ENCODE data around the gene THRB.

Gene THRB

GRCh38 chr3:24494618-24495325 lies at the start of gene THRB:
Gene THRB (minus strand): TSS chr3:24494850.
- no peak for DNase-seq (ENCODE audit: low read depth in 4 of 4, low spot score in 1 of 4)

DNA sequence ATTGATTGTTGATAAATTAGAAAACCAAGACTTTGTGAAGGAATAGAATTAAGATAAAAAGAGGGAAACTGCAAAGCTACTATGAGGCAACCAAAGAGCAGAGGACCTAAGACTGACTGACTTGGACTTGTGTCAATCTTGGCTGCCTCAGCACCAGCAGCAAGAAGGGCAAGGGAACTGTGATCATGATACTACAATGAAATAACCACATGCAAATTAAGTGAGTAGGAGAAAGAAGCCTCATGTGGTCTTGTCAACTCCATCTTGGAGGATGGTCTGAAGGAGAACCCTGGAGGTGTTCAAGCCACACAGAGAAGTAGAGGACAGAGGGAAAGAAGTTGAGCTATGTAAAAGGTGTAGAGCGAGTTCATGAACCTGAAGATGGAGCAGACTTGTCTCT lies 47.3 kb upstream of the THRB start:
- DNase-seq (ENCODE audit: low read depth in 4 of 4, low spot score in 1 of 4): no peak

DNA sequence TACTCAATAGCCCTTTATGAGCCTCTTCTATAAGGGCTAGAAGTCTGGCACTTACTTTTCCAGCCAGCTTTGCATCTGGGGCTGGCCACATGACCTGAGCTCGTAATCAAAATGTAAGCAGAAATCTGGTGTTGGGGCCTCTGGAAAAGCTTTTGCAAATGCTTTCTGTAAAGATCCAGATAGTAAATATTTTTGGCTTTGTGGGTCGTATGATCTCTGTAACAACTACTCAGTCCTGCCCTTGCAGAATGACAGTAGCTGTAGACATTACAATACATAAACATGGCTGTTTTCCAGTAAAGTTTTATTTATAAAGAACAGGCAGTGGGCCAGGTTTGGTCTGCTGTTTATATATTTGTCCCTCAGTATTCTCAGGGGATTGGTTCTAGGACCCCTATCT lies 46.2 kb upstream of the THRB start:
- DNase-seq (ENCODE audit: low read depth in 4 of 4, low spot score in 1 of 4): no peak

- no peak for DNase-seq (ENCODE audit: low read depth in 4 of 4, low spot score in 1 of 4)
These were observed 45.0 kb upstream of the THRB start for GRCh38 chr3:24539699-24540098.

- DNase-seq (ENCODE audit: low read depth in 4 of 4, low spot score in 1 of 4): no peak
These were observed 44.2 kb upstream of the THRB start for GRCh38 chr3:24538891-24539290.

- no peak for DNase-seq (ENCODE audit: low read depth in 4 of 4, low spot score in 1 of 4)
These were observed 39.0 kb upstream of the THRB start for GRCh38 chr3:24533561-24534193.

GRCh38 chr3:24530471-24530870 lies 35.8 kb upstream of the THRB start:
- no peak for DNase-seq (ENCODE audit: low read depth in 4 of 4, low spot score in 1 of 4)

DNA sequence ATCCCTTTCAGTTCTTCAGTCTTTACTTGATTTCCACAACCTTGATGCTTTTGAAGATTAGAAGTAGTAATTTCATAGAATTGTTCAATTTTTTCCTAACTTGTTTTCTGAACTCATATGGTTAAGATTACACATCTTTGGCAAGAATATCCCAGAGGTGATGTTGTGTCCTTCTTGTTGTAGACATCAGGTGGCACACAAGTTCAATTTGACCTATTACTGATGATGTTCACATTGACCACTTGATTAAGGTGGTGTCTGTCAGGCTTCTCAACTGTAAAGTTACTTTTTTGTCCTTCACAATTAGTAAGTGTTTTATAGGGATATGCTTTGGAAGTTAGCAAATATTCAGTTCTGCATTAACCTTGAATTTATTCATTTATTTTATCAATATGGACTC lies 34.6 kb upstream of the THRB start:
- DNase-seq (ENCODE audit: low read depth in 4 of 4, low spot score in 1 of 4): no peak

- no peak for DNase-seq (ENCODE audit: low read depth in 4 of 4, low spot score in 1 of 4)
These were observed 32.1 kb upstream of the THRB start for GRCh38 chr3:24526640-24527212.

DNA sequence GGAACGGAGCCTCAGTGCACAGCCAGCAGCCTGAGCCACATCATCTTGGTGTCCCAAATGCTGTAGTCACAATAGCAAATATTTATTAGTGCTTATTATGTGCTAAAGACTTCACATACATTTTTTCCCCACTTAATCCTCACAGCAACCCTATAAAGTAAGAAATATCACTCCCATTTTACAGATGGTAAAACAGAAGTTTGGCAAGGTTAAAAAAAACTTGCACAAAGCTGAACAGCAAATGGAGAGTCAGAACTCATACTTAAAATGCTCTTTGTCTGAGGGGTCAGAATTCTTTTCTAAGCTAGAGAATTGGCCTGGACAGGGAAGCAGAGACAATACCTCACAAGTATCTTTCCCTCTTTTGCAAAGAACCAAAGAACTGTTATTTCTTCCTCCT lies 30.9 kb upstream of the THRB start:
- DNase-seq (ENCODE audit: low read depth in 4 of 4, low spot score in 1 of 4): no peak

GRCh38 chr3:24525022-24525421 lies 30.4 kb upstream of the THRB start:
- no peak for DNase-seq (ENCODE audit: low read depth in 4 of 4, low spot score in 1 of 4)

- no peak for DNase-seq (ENCODE audit: low read depth in 4 of 4, low spot score in 1 of 4)
These were observed 29.5 kb upstream of the THRB start for GRCh38 chr3:24523988-24524727.

GRCh38 chr3:24523215-24523614 lies 28.6 kb upstream of the THRB start:
- DNase-seq (ENCODE audit: low read depth in 4 of 4, low spot score in 1 of 4): no peak

DNA sequence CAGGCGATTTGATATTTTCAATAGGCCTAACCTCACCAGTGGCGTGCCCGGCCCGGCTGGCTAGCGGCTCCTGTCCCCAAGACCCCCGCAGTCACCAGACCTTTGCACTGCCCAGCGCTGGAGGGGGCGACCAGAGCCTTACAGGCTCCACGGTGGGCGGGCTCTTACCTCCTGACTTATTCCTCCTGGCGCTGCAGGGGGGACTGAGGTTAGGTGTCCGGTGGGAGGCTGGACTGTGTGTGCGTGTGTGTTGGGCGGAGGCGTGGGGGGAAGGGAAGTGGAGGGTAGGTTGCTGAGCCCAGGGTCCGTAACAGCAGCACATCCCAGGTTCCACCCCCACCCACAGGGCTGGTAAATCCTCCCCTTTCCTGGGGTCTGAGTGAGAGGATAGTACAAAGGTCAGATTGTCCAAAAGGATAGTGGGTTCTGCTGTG lies 27.5 kb upstream of the THRB start:
- no peak for DNase-seq (ENCODE audit: low read depth in 4 of 4, low spot score in 1 of 4)

DNA sequence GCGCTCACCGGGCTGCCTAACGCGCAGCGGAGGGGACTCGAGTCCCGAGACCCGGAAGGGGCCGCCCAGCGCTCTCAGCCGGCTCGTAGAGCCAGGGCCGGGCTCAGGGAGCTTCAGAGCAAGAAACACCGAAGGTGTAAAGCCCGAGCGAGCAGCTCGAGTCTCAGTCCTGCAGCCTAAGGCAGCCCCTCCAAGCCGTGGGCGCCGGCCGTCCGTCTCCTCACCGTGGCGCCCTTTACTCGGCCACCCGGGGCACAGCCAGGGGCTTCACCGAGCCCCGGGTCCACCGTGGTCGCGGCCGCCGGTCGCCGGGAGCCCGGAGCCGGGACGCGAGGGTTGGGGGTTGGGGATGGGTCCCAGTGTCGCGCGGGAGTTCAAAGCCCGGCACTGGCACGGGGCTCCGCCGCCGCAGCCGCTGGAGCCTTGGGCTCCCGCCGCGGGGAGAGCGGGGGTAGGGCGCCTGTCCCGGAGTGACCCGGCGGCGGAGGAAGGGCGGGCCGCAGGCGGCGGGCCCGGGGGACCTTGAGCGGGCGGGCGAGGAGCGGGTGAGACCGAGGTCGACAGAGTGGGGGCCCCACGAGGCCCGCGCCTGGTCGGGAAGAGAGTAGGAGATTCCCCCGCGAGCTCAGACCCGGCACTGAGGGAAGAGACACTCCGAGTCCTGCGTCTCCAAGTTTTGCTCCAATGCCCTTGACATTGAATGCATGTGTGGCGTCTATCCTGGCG lies 26.9 kb upstream of the THRB start:
- DNase-seq (ENCODE audit: low read depth in 4 of 4, low spot score in 1 of 4): no peak

GRCh38 chr3:24520976-24521419 lies 26.3 kb upstream of the THRB start:
- DNase-seq (ENCODE audit: low read depth in 4 of 4, low spot score in 1 of 4): no peak

DNA sequence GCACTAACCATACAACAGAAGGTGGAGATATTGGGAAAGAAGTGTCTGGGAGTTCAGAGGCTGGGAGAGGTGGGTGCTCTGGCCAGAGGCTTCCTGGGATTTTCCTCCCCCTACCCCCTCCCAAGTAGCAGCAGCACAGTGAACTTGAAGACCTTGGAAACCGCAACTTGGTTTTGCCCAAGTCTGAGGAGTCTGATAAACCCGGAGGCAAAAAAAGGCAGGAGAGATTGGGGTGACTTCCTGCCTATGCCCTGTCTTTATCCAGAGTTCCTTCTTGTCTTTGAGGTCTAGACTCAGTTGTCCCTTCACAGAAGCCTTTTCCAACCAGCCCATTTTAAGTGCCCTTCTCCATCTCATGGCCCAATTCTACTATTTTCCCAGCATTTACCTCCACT lies 25.4 kb upstream of the THRB start:
- no peak for DNase-seq (ENCODE audit: low read depth in 4 of 4, low spot score in 1 of 4)

DNA sequence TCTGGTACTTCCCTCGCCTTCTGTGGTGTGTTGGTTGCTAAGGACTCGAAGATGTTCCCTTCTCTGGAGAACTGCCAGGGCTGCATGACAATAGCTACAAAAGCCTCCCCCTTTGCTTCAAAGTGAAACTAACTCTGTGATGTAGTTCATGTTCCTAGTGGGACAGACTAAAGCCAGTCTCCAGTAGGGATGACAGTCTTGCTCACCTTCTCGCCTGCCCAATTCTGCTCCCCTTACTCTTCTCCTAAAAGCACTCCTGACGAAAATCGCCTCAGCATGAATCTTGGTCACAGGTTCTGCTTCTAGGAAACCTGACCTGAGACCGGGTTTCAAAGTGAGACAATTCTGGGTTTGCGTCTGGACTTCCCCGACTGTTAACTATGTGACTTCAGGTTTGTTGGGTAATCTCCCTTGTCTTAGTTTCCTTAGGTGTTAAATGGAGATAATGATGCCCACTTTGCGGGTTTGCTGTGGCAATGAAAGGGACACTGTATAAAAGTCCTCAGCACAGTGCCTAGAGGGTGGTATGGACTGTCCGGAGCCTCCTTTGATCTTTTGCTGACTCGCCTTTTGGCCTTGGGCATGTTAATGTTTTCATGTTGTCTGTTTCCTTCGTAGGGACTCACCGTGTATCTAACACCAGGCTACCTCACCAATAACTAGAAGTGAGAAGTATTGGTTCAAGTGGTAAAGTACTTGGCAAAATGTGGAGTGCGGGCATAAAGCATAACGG lies 24.9 kb upstream of the THRB start:
- DNase-seq (ENCODE audit: low read depth in 4 of 4, low spot score in 1 of 4): no peak

- no peak for DNase-seq (ENCODE audit: low read depth in 4 of 4, low spot score in 1 of 4)
These were observed 24.3 kb upstream of the THRB start for GRCh38 chr3:24518990-24519367.

DNA sequence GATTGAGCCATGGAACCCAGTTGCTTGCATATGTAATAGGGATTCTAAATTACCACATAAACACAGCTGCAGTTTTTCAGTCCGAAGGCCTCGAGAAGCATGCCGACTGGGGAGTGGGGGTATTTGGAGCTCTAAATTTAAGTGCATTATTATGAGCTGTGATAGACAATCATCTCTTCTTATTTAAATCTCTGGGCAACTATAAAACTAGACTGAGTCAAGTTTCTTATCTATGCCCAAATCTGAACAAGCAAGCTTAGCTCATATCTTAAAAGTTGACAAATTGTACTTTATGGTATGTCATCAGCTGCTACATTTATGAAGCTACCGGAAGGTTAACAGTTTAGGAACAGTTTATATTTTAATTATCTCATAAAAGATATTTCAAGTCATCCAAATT lies 19.5 kb upstream of the THRB start:
- no peak for DNase-seq (ENCODE audit: low read depth in 4 of 4, low spot score in 1 of 4)

DNA sequence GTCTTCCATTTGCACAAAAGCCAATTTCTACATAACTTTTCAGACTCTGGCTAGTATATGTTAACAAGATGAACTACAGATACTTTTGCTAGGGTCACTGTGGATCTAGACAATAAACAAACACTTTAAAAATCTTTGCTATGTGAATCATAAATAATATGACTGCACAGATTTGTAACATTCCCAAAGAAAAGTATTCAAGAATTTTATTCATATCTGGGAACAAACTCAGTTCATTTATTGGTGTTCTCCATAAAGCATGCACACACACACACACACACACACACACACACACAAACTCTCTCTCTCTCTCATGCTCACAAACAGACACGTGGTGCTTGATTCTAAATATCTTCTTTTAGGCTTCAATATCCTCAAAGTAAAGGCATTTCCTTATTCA lies 18.8 kb upstream of the THRB start:
- DNase-seq (ENCODE audit: low read depth in 4 of 4, low spot score in 1 of 4): no peak
